Keratinocyte (primary cell): ENCODE measurements around the gene RAB11FIP5. TPM values are rescaled to one million over a fixed set of nuclear protein-coding genes. Genes with fewer than 3 reads are reported as not detected.

ENCODE experiments used
- DNase-seq: peaks from one replicate; pipeline ENCODE4 v3.0.0-alpha.2; 2011; ENCODE audit warnings: low read depth, missing footprints, low spot score
- FAIRE-seq: peaks from 2 replicates; lab custom pipeline; 2011; peaks lifted over from hg19 to GRCh38; lab: Jason Lieb, UNC
- H2AFZ ChIP-seq: 2 replicates; pipeline ENCODE4 v1.6.0; 2012; ENCODE audit warnings: low read length, control low read depth, inconsistent platforms; ENCODE audit not compliant: control insufficient read depth
- H3K27ac ChIP-seq: 2 replicates; pipeline ENCODE4 v1.5.1; 2011; ENCODE audit warnings: low read length; ENCODE audit not compliant: control insufficient read depth, insufficient read depth
- H3K27me3 ChIP-seq: 3 replicates; pipeline ENCODE4 v1.6.0; 2011; ENCODE audit warnings: low read length; ENCODE audit not compliant: control insufficient read depth, insufficient read depth; ENCODE audit errors: extremely low read depth
- H3K36me3 ChIP-seq, 2 experiments: 2 replicates in 1 of 2; 3 replicates in 1 of 2; pipeline ENCODE4 v1.5.1; 2011; ENCODE audit warnings: low read length in 2 of 2, mild to moderate bottlenecking in 1 of 2; ENCODE audit not compliant: control insufficient read depth in 2 of 2, insufficient read depth in 2 of 2; ENCODE audit errors: extremely low read depth in 1 of 2
- H3K4me1 ChIP-seq: 3 replicates; pipeline ENCODE4 v1.5.1; 2011; ENCODE audit warnings: low read length; ENCODE audit not compliant: control insufficient read depth, insufficient read depth; ENCODE audit errors: extremely low read depth
- H3K4me2 ChIP-seq: 3 replicates; pipeline ENCODE4 v1.6.0; 2011; ENCODE audit warnings: low read depth, low read length; ENCODE audit not compliant: control insufficient read depth, insufficient read depth; ENCODE audit errors: extremely low read depth
- H3K4me3 ChIP-seq, 3 experiments: fragments of 200-600 bp in 1 of 3; sonication (generic) in 1 of 3; 2 replicates in 2 of 3; 3 replicates in 1 of 3; pipeline ENCODE4 v1.5.1; 2011 to 2016; ENCODE audit warnings: low read length in 3 of 3, mild to moderate bottlenecking in 3 of 3, control low read depth in 2 of 3, inconsistent platforms in 1 of 3, low read depth in 1 of 3, mixed read lengths in 1 of 3, mixed run types in 1 of 3, moderate library complexity in 1 of 3; ENCODE audit not compliant: control insufficient read depth in 2 of 3, insufficient read depth in 2 of 3; ENCODE audit errors: extremely low read depth in 1 of 3
- H3K79me2 ChIP-seq: 2 replicates; pipeline ENCODE4 v1.6.0; 2012; ENCODE audit warnings: low read length; ENCODE audit not compliant: control insufficient read depth, insufficient read depth
- H3K9ac ChIP-seq: 3 replicates; pipeline ENCODE4 v1.6.0; 2011; ENCODE audit warnings: low read length; ENCODE audit not compliant: control insufficient read depth, insufficient read depth; ENCODE audit errors: extremely low read depth
- H3K9me1 ChIP-seq: 3 replicates; pipeline ENCODE4 v1.6.0; 2011; ENCODE audit warnings: low read length; ENCODE audit not compliant: control insufficient read depth, insufficient read depth; ENCODE audit errors: extremely low read depth
- H3K9me3 ChIP-seq: 2 replicates; pipeline ENCODE4 v1.5.1; 2012; ENCODE audit warnings: low read depth, low read length; ENCODE audit not compliant: control insufficient read depth
- H4K20me1 ChIP-seq: 3 replicates; pipeline ENCODE4 v1.6.0; 2011; ENCODE audit warnings: low read length; ENCODE audit not compliant: control insufficient read depth, insufficient read depth; ENCODE audit errors: extremely low read depth
- EZH2 ChIP-seq: IDR thresholded peaks from one replicate; pipeline ENCODE4 v1.6.1; 2012; ENCODE audit warnings: inconsistent platforms, mild to moderate bottlenecking, low read length, moderate library complexity
- dilution Hi-C: fragments of 300-500 bp; cut with MboI; formaldehyde crosslinking; loops from one replicate; pipeline ENCODE4 v1.7.0; 2020; ENCODE audit warnings: low sequenced_read_pairs; ENCODE audit not compliant: extremely low pct_ligation_motif_present
- polyA plus RNA-seq, 5 experiments: library from polyadenylated mRNA; depleted of rRNA in 3 of 5; stranded (reverse) in 3 of 5; stranded (forward) in 1 of 5; unstranded in 1 of 5; fragments of >200 nt; gene quantifications; 1 replicate in 1 of 5; 2 replicates in 3 of 5; 3 replicates in 1 of 5; pipeline versions ENCODE4 v1.2.1 to v1.2.3, GENCODE V29; 2011 to 2012; ENCODE audit warnings: missing spikeins in 2 of 5, low read depth in 1 of 5, low replicate concordance in 1 of 5
- TF ChIP-seq, protein P1 (sequence below), 3 experiments: IDR thresholded peaks in 1 of 3; conservative IDR thresholded peaks in 1 of 3; optimal IDR thresholded peaks in 1 of 3; 2 replicates in 2 of 3; 3 replicates in 1 of 3; pipeline versions ENCODE3 to v1.5.1; 2011; ENCODE audit warnings: low read length in 3 of 3, mild to moderate bottlenecking in 3 of 3, moderate library complexity in 2 of 3, control low read depth in 1 of 3, inconsistent platforms in 1 of 3; ENCODE audit not compliant: insufficient read depth in 2 of 3; ENCODE audit errors: extremely low read depth in 1 of 3

The RAB11FIP5 gene
- polyA plus RNA-seq, 1 donor (not counting 4 experiments of a cell fraction or from before 2014, with no cell fraction given), result 40.1 TPM

DNA sequence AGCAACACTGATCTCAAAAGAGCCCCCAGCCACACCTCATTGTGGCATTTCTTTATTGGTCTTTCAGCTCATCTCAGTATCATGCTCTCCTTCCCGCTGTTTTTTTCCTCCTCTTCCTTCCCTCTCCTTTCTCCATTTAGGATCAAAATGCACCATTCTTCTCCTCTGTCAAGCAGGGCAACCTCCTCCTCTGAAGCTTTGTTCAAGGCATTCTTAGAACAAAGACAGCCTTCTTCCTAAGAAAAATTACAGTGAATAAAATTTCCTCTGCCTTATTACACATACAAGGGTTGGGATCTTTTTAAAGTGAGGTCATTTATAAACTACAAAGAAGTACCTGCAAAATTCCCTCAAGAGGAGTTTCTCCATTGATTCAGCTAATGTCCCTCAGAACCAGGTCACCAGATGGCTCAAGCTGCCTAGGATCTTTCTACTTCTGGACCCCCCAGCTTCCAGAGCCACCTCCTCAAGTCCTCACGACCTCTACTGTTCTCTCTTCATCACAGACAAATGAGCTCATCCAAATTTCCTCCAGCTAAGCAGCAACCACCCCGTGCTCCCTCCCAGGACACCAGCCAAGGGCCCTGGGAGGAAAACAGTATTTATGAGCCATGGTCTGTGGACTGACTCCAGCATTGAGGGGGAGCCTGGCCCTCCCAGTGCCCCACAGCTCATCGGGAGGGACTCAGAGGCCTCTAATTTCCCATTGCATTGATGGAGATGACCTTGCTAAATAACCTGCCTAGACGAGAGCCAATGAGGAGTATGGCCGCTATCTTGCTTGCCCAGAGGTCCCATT, 59.2 kb downstream of the RAB11FIP5 start:
- no peak overlapping the region for H2AFZ ChIP-seq
- dilution Hi-C loops, result no loop called here

DNA sequence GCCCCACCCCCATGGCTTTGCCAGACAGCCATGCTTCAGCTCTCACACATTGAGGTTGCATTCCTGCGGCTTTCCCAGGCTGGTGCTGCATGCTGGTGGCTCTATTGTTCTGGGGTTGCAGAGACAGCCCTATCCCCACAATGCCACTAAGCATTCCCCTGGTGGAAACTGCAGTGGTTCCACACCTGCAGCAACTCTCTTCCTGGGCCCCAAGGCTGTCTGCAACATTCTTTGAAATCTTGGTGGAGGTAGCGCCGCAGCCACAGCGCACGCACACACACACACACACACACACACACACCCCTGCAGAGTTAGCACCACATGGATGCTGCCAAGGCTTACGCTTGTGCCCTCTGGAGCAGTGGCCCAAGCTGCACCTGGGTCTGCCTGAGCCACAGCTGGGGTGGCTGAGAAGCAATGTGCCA, 62.6 kb downstream of the RAB11FIP5 start:
- Histone ChIP-seq H3K36me3 (no peaks in the 10 kb centered on the region), H3K4me2 (no peak overlapping the region), H4K20me1 (no peaks in the 10 kb centered on the region), H3K9me1 (no peaks in the 10 kb centered on the region), H3K27me3 (no peaks in the 10 kb centered on the region), H2AFZ (no peak overlapping the region), H3K27ac (no peak overlapping the region), H3K9me3 (no peaks in the 10 kb centered on the region), H3K4me1 (no peaks in the 10 kb centered on the region), H3K4me3 (no peak overlapping the region), H3K9ac (no peak overlapping the region), H3K79me2 (no peaks in the 10 kb centered on the region)
- FAIRE-seq, result no peak
- TF ChIP-seq EZH2, result no peak
- TF ChIP-seq, protein P1, sequence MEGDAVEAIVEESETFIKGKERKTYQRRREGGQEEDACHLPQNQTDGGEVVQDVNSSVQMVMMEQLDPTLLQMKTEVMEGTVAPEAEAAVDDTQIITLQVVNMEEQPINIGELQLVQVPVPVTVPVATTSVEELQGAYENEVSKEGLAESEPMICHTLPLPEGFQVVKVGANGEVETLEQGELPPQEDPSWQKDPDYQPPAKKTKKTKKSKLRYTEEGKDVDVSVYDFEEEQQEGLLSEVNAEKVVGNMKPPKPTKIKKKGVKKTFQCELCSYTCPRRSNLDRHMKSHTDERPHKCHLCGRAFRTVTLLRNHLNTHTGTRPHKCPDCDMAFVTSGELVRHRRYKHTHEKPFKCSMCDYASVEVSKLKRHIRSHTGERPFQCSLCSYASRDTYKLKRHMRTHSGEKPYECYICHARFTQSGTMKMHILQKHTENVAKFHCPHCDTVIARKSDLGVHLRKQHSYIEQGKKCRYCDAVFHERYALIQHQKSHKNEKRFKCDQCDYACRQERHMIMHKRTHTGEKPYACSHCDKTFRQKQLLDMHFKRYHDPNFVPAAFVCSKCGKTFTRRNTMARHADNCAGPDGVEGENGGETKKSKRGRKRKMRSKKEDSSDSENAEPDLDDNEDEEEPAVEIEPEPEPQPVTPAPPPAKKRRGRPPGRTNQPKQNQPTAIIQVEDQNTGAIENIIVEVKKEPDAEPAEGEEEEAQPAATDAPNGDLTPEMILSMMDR (optimal IDR thresholded peaks at IDR 0.05 in 1 of 3, IDR thresholded peaks at IDR 0.05 in 1 of 3, conservative IDR thresholded peaks at IDR 0.05 in 1 of 3; ENCODE audit: extremely low read depth in 1 of 3, insufficient read depth in 2 of 3, low read length in 3 of 3), result no peak
- dilution Hi-C loops, result no loop called here
- DNase-seq, result no peak

More for the DNA sequence above, 59.2 kb downstream of the RAB11FIP5 start:
- H3K9ac ChIP-seq, result no peak overlapping the region
- FAIRE-seq, result no peak
- no peak for TF ChIP-seq EZH2
- TF ChIP-seq, protein P1 (optimal IDR thresholded peaks at IDR 0.05 in 1 of 3, IDR thresholded peaks at IDR 0.05 in 1 of 3, conservative IDR thresholded peaks at IDR 0.05 in 1 of 3; ENCODE audit: extremely low read depth in 1 of 3, insufficient read depth in 2 of 3, low read length in 3 of 3), result no peak
- no peak for DNase-seq
- H3K4me2 ChIP-seq, result no peak overlapping the region
- H3K27me3 ChIP-seq, result no peaks in the 10 kb centered on the region
- H3K4me1 ChIP-seq, result no peaks in the 10 kb centered on the region
- H3K79me2 ChIP-seq, result no peaks in the 10 kb centered on the region
- no peak overlapping the region for H3K27ac ChIP-seq
- no peaks in the 10 kb centered on the region for H4K20me1 ChIP-seq
- no peaks in the 10 kb centered on the region for H3K36me3 ChIP-seq
- H3K9me1 ChIP-seq, result no peaks in the 10 kb centered on the region
- no peak overlapping the region for H3K4me3 ChIP-seq
- H3K9me3 ChIP-seq, result no peaks in the 10 kb centered on the region
